Smooth muscle cell of the brain vasculature (primary cell): ENCODE results near the gene RIPK4.

ENCODE experiments used
- DNase-seq: peaks from one replicate; pipeline ENCODE4 v3.0.0-alpha.2; 2012; ENCODE audit warnings: low read depth, low spot score

RIPK4 gene

GRCh38 chr21:41753006-41753898 lies 13.6 kb downstream of the RIPK4 start:
- no peak for DNase-seq

GRCh38 chr21:41752231-41752681 lies 14.6 kb downstream of the RIPK4 start:
- DNase-seq = no peak

- no peak for DNase-seq
Measured at GRCh38 chr21:41751611-41752011, 15.2 kb downstream of the RIPK4 start.

GRCh38 chr21:41750532-41751151 lies 16.2 kb downstream of the RIPK4 start:
- no peak for DNase-seq

- no peak for DNase-seq
Measured at GRCh38 chr21:41750051-41750450, 16.8 kb downstream of the RIPK4 start.

GRCh38 chr21:41749286-41749685 lies 17.6 kb downstream of the RIPK4 start:
- no peak for DNase-seq

GRCh38 chr21:41747943-41748738 lies 18.7 kb downstream of the RIPK4 start:
- DNase-seq = no peak

GRCh38 chr21:41746744-41747006 lies 20.2 kb downstream of the RIPK4 start:
- DNase-seq = no peak

GRCh38 chr21:41745971-41746743 lies 20.7 kb downstream of the RIPK4 start:
- no peak for DNase-seq

GRCh38 chr21:41745026-41745820 lies 21.6 kb downstream of the RIPK4 start:
- no peak for DNase-seq

GRCh38 chr21:41744028-41744930 lies 22.6 kb downstream of the RIPK4 start:
- no peak for DNase-seq

- DNase-seq = no peak
Measured at GRCh38 chr21:41743321-41744027, 23.4 kb downstream of the RIPK4 start.

GRCh38 chr21:41742073-41742875 lies 24.6 kb downstream of the RIPK4 start:
- DNase-seq = no peak

GRCh38 chr21:41741253-41742072 lies 25.4 kb downstream of the RIPK4 start:
- DNase-seq = no peak

- DNase-seq = no peak
Measured at GRCh38 chr21:41740604-41741252, 26.1 kb downstream of the RIPK4 start.

GRCh38 chr21:41739936-41740335 lies 26.9 kb downstream of the RIPK4 start:
- DNase-seq = no peak

GRCh38 chr21:41739011-41739410 lies 27.8 kb downstream of the RIPK4 start:
- DNase-seq = no peak
